ENCODE measurements around the gene POLR1H. TPM values are rescaled to one million over a fixed set of nuclear protein-coding genes. Genes with fewer than 3 reads are reported as not detected.

POLR1H gene
- total RNA-seq, 1 experiment from 2014 or later, result 60.9 TPM

DNA sequence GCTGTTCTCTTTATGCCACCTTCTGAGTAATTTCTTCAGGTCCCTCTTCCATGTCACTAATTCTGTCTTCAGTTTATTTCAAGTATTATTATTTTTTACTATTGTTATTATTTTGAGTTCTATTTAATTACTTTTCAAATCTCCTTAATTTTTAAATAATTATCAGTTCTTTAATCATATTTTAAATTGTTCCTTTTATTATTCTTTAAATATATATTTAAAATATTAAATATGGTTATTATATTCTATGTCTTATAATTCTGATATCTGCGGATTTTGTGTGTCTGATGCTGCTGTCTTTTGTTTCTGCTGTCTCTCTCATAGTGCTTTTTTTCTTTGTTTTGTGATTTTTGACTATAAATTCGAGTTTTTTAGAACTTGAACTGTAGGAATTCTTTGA lies 2.2 kb downstream of the POLR1H start:
- ChIA-PET POLR2A (interaction anchor here (0.7 to 6.2 kb wide), 5 partner anchors 12 to 341 kb away, joined by 3 to 101 read pairs (median 4); partner anchors contain the start of gene RNF39), CTCF (no interaction called here)
- no peaks in the 10 kb centered on the region for H3K27me3 Mint-ChIP-seq (ENCODE audit: insufficient read depth, unreplicated experiment)
- intact Hi-C loops (cut with micrococcal nuclease), result no loop called here
- no peak for DNase-seq (ENCODE audit: unreplicated experiment)
- BruUV-seq (replicated peaks), result no TSS peak
- H3K27ac Mint-ChIP-seq (ENCODE audit: low read depth, unreplicated experiment), result no peak overlapping the region
- H3K4me3 Mint-ChIP-seq (ENCODE audit: unreplicated experiment), result peak overlapping the region; percentile 52
- peaks cover 24% of the 10 kb centered on the region for H3K36me3 Mint-ChIP-seq (ENCODE audit: insufficient read depth, unreplicated experiment)
- no peaks in the 10 kb centered on the region for H3K9me3 Mint-ChIP-seq (ENCODE audit: unreplicated experiment)
- no peak for TF ChIP-seq CTCF (IDR thresholded peaks at IDR 0.05; ENCODE audit: unreplicated experiment)
- H3K4me1 Mint-ChIP-seq (ENCODE audit: insufficient read depth, unreplicated experiment), result peaks cover 28% of the 10 kb centered on the region

DNA sequence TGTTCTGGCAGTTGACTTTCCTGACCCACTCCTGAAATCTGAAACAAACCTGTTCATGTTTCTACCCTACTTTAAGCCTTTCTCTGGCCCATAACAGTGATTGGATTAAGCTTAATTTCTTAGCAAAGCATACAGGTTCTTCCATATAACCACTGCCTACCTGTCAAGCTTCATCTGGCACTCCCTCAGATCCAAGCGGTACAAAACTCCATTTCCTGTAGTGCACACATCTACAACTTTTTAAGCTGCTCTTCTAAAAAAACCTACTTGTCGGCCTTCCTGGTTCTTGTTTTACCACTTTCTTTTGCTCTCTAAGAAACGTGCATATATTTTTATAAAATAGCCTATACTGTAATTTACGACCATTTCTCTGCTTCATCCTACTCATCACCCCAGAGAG lies 5.0 kb downstream of the POLR1H start:
- no peak for TF ChIP-seq CTCF (IDR thresholded peaks at IDR 0.05; ENCODE audit: unreplicated experiment)
- POLR2A ChIA-PET, result interaction anchor here (0.5 to 3.7 kb wide), 26 partner anchors 10 to 1427 kb away, joined by 3 to 66 read pairs (median 6); partner anchors contain the start of genes RNF39, TRIM26 and TRIM39
- Mint-ChIP-seq H3K27ac (ENCODE audit: low read depth, unreplicated experiment) (peak overlapping the region; percentile 99), H3K4me1 (ENCODE audit: insufficient read depth, unreplicated experiment) (peaks cover 38% of the 10 kb centered on the region), H3K4me3 (ENCODE audit: unreplicated experiment) (peak overlapping the region; percentile 79), H3K9me3 (ENCODE audit: unreplicated experiment) (no peaks in the 10 kb centered on the region), H3K36me3 (ENCODE audit: insufficient read depth, unreplicated experiment) (peaks cover 47% of the 10 kb centered on the region), H3K27me3 (ENCODE audit: insufficient read depth, unreplicated experiment) (no peaks in the 10 kb centered on the region)
- no TSS peak for BruUV-seq (replicated peaks)
- DNase-seq (ENCODE audit: unreplicated experiment), result no peak
- CTCF ChIA-PET, result interaction anchor here (0.6 to 1.8 kb wide), 8 partner anchors 8 to 417 kb away, joined by 3 to 11 read pairs (median 4); no protein-coding TSS in a partner anchor
- intact Hi-C loops (cut with micrococcal nuclease), result loop anchor here (2.0 kb wide), 1 partner anchor 37 kb away; no protein-coding TSS in a partner anchor

GRCh38 chr6:30066577-30067459 lies 5.8 kb downstream of the POLR1H start, which contains the start of gene PPP1R11:
Gene PPP1R11, plus strand, starts transcription at chr6:30067198. Its CDS starts 213 bp downstream, at chr6:30067411.
- BruUV-seq (replicated peaks), result no TSS peak
- DNase-seq (ENCODE audit: unreplicated experiment), result peak; percentile 99
- Mint-ChIP-seq H3K27me3 (ENCODE audit: insufficient read depth, unreplicated experiment) (no peaks in the 10 kb centered on the region), H3K4me3 (ENCODE audit: unreplicated experiment) (peak within 1 kb of the TSS; percentile 79), H3K36me3 (ENCODE audit: insufficient read depth, unreplicated experiment) (peaks cover 47% of the 10 kb centered on the region), H3K4me1 (ENCODE audit: insufficient read depth, unreplicated experiment) (peaks cover 42% of the 10 kb centered on the region), H3K27ac (ENCODE audit: low read depth, unreplicated experiment) (peak within 1 kb of the TSS; percentile 99), H3K9me3 (ENCODE audit: unreplicated experiment) (no peaks in the 10 kb centered on the region)
- ChIA-PET POLR2A (interaction anchor here (0.5 to 3.7 kb wide), 26 partner anchors 9 to 1426 kb away, joined by 3 to 66 read pairs (median 6); partner anchors contain the start of genes RNF39, TRIM26 and TRIM39), CTCF (interaction anchor here (0.9 to 1.8 kb wide), 7 partner anchors 7 to 418 kb away, joined by 3 to 11 read pairs (median 4); no protein-coding TSS in a partner anchor)
- intact Hi-C loops (cut with micrococcal nuclease), result loop anchor here (2.0 kb wide), 1 partner anchor 36 kb away; no protein-coding TSS in a partner anchor
- TF ChIP-seq CTCF (IDR thresholded peaks at IDR 0.05; ENCODE audit: unreplicated experiment), result no peak

Measured in MCF 10A (cell line).